ENCODE results near the gene TDG.

Gene TDG

DNA sequence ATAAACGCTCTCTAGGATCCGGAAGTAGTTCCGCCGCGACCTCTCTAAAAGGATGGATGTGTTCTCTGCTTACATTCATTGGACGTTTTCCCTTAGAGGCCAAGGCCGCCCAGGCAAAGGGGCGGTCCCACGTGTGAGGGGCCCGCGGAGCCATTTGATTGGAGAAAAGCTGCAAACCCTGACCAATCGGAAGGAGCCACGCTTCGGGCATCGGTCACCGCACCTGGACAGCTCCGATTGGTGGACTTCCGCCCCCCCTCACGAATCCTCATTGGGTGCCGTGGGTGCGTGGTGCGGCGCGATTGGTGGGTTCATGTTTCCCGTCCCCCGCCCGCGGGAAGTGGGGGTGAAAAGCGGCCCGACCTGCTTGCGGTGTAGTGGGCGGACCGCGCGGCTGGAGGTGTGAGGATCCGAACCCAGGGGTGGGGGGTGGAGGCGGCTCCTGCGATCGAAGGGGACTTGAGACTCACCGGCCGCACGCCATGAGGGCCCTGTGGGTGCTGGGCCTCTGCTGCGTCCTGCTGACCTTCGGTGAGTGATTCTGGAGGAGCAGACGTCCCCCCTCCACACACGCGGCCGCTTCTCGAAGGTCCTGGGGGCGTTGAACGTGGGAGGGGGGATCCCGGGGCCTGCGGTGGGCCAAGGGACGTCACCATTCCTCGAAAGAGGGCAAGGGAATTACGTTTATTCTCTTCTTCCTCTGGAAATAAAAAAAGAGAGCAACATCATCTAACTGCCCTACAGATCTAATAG is 35.5 kb upstream of the TDG start, which contains the start of gene HSP90B1:
Gene HSP90B1, plus strand, starts transcription at position 377 of the 753 bp plus-strand sequence. Its CDS starts 106 bp downstream, at position 483.
- DNase-seq (ENCODE audit: low read depth): peak; percentile 100
- H3K4me3 ChIP-seq (replicated peaks; ENCODE audit: low read depth, low read length): peak within 1 kb of the TSS; percentile 85
- TF ChIP-seq, protein P1, sequence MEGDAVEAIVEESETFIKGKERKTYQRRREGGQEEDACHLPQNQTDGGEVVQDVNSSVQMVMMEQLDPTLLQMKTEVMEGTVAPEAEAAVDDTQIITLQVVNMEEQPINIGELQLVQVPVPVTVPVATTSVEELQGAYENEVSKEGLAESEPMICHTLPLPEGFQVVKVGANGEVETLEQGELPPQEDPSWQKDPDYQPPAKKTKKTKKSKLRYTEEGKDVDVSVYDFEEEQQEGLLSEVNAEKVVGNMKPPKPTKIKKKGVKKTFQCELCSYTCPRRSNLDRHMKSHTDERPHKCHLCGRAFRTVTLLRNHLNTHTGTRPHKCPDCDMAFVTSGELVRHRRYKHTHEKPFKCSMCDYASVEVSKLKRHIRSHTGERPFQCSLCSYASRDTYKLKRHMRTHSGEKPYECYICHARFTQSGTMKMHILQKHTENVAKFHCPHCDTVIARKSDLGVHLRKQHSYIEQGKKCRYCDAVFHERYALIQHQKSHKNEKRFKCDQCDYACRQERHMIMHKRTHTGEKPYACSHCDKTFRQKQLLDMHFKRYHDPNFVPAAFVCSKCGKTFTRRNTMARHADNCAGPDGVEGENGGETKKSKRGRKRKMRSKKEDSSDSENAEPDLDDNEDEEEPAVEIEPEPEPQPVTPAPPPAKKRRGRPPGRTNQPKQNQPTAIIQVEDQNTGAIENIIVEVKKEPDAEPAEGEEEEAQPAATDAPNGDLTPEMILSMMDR (IDR thresholded peaks at IDR 0.05; ENCODE audit: low read length, missing control alignments): no peak

DNA sequence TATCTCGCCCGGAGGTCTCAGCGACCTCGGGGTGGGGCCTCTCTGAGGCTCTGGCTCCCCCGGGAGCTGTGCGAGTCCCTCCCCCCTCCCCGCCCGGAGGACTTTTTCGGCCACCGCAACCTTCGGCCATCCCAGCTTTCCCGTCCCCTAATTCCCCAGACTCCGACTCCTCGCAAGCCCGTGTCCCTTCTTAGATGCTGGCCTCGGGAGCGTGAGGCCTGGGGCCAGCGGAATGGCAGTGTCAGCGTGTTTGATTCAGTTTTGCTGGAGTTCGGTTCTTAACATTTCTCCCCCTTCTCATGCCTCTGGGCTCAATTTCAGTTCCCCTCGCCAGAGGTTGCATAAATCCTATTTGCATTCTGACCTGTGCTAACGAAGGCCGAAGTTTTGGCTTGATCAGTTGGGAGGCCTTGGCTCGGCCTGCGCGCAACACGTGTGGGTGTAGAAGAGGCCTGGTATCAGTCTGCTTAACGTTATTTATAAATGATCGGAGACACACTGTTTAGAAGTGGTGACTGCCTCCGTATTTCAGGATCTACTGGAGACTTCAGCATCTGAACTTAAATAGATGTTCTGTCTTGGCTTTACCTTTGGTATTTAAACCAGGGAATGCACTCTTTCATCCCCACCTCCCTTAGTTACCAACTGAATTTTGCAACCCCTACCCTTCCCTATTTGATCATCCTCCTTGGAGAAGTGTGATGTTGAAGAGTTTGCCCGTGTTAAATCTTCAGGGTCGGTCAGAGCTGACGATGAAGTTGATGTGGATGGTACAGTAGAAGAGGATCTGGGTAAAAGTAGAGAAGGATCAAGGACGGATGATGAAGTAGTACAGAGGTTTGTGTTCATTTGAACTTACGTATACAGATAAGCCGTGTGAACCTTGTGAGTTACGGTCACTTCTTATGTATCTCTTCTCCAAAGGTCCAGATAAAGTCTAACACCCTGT is 34.6 kb upstream of the TDG start:
- TF ChIP-seq, protein P1 (IDR thresholded peaks at IDR 0.05; ENCODE audit: low read length, missing control alignments): no peak
- DNase-seq (ENCODE audit: low read depth): peak; percentile 36
- peak overlapping the region; percentile 85 for H3K4me3 ChIP-seq (replicated peaks; ENCODE audit: low read depth, low read length)

DNA sequence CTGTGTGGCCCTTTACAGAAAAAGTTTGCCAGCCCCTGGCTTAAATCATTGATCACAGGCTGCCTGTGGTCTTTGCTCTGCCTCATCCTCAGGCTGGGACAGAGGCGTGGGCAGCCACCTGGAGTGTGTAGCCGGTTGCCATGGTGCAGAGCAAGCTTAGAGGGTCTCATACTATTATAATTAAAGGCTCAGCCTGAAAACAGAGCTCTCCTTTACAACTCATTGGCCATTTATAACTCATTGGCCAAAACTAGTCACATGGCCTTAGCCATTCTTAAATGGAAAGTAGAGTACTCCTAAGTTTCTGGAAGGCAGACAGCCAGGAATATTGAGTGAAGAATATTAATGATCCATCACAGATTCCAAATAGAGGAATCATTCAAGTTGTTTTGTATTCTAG is 32.4 kb upstream of the TDG start:
- DNase-seq (ENCODE audit: low read depth): no peak
- no peak overlapping the region for H3K4me3 ChIP-seq (replicated peaks; ENCODE audit: low read depth, low read length)
- TF ChIP-seq, protein P1 (IDR thresholded peaks at IDR 0.05; ENCODE audit: low read length, missing control alignments): no peak

DNA sequence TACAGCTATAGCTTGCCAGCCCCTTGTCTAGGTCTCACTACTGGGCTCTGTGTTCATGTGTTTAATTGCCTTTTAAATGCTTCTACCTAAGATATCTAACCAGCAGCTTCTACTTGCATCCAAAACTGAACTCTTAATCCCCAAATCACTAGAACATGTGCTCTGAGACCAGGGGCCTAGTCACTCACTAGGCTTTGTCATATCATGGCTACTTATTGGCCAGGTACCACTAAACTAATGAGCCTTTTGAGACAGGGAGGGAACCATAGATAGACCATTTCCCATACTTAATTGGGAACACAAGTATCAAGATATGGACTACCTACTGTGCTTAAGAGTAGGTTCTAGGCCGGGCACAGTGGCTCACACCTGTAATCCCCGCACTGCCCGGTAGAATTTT is 29.0 kb upstream of the TDG start:
- TF ChIP-seq, protein P1 (IDR thresholded peaks at IDR 0.05; ENCODE audit: low read length, missing control alignments): no peak
- no peak for DNase-seq (ENCODE audit: low read depth)

DNA sequence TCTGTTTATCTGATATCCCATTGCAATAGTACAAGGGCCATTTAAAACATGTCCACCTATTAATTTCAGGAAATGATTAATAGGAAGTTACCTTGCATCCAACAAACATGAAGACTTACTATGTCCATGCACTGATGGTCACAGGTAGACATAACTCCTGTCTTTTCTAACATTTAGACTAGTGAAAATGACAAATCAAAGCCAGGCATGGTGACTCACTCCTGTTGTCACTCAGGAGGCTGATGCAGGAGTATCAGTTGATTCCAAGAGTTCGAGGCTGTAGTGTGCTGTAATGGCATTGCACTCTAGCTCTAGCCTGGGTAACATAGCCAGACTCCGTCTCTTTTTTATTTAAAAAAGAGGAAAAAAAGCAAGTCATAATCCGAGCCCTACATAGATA is 20.7 kb upstream of the TDG start:
- H3K4me3 ChIP-seq (replicated peaks; ENCODE audit: low read depth, low read length): no peak overlapping the region

More for the DNA sequence above, 29.0 kb upstream of the TDG start:
- no peak overlapping the region for H3K4me3 ChIP-seq (replicated peaks; ENCODE audit: low read depth, low read length)

DNA sequence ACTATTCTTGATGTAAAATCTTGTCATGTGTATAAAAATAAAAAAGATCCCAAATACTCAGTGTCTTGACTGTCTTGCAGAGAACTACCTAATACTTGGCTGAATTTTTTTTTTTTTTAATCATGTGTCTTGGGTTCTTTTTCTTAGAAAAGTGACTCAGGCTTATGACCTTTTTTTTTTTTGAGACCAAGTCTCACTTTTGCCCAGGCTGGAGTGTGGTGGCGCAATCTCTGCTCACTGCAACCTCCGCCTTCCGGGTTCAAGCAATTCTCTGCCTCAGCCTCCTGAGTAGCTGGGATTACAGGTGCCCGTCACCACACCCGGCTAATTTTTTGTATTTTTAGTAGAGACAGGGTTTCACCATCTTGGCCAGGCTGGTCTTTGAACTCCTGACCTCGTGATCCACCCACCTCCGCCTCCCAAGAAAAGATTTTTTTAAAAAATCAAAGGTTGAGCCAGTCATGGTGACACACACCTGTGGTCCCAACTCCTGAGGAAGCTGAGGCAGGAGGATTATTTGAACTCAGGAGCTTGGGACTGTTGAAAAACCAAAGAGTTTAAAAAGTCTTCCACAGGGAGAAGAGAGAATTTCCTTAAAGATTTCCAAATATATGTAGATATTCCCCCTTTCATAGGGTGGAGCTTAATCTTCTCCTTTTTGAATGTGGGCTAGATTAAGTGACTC is 17.7 kb upstream of the TDG start:
- DNase-seq (ENCODE audit: low read depth): no peak
- H3K4me3 ChIP-seq (replicated peaks; ENCODE audit: low read depth, low read length): no peak overlapping the region
- TF ChIP-seq, protein P1 (IDR thresholded peaks at IDR 0.05; ENCODE audit: low read length, missing control alignments): no peak

More for the DNA sequence above, 20.7 kb upstream of the TDG start:
- TF ChIP-seq, protein P1 (IDR thresholded peaks at IDR 0.05; ENCODE audit: low read length, missing control alignments): no peak
- DNase-seq (ENCODE audit: low read depth): no peak
